Parathyroid adenoma (tissue), 2 donors: ENCODE data around the gene GRIA1.

ENCODE experiments used
- H2AFZ ChIP-seq: fragments of 300-600 bp; sonication (generic); one replicate; pipeline ENCODE4 v1.7.0; 2017; ENCODE audit warnings: antibody characterized with exemption, mild to moderate bottlenecking
- H3K27ac ChIP-seq: fragments of 300-600 bp; sonication (generic); one replicate; pipeline ENCODE4 v1.7.0; 2017
- H3K27me3 ChIP-seq: fragments of 300-600 bp; sonication (generic); one replicate; pipeline ENCODE4 v1.7.0; 2017; ENCODE audit warnings: low read length; ENCODE audit not compliant: control insufficient read depth, insufficient read depth
- H3K36me3 ChIP-seq: fragments of 300-600 bp; sonication (generic); one replicate; pipeline ENCODE4 v1.7.0; 2017; ENCODE audit warnings: low read length; ENCODE audit not compliant: control insufficient read depth, insufficient read depth
- H3K4me1 ChIP-seq: fragments of 300-600 bp; sonication (generic); one replicate; pipeline ENCODE4 v1.7.0; 2017; ENCODE audit warnings: control low read depth
- H3K4me2 ChIP-seq: fragments of 300-600 bp; sonication (generic); one replicate; pipeline ENCODE4 v1.7.0; 2017; ENCODE audit warnings: low read length
- H3K4me3 ChIP-seq: fragments of 300-600 bp; sonication (generic); one replicate; pipeline ENCODE4 v1.7.0; 2017; ENCODE audit warnings: low read depth, low read length
- H3K79me2 ChIP-seq: fragments of 300-600 bp; sonication (generic); one replicate; pipeline ENCODE4 v1.7.0; 2017; ENCODE audit warnings: control low read depth
- H3K9ac ChIP-seq: fragments of 300-600 bp; sonication (generic); one replicate; pipeline ENCODE4 v1.7.0; 2017; ENCODE audit warnings: mild to moderate bottlenecking
- H3K9me3 ChIP-seq: fragments of 300-600 bp; sonication (generic); one replicate; pipeline ENCODE4 v1.7.0; 2017; ENCODE audit warnings: low read length; ENCODE audit not compliant: control insufficient read depth
- TF ChIP-seq, protein P1 (sequence below): fragments of 300-600 bp; sonication (generic); IDR thresholded peaks from one replicate; pipeline ENCODE4 v1.7.0; 2017; ENCODE audit warnings: antibody characterized with exemption, mild to moderate bottlenecking
- donor health status: primary hyperparathyroidism.

GRIA1 gene

DNA sequence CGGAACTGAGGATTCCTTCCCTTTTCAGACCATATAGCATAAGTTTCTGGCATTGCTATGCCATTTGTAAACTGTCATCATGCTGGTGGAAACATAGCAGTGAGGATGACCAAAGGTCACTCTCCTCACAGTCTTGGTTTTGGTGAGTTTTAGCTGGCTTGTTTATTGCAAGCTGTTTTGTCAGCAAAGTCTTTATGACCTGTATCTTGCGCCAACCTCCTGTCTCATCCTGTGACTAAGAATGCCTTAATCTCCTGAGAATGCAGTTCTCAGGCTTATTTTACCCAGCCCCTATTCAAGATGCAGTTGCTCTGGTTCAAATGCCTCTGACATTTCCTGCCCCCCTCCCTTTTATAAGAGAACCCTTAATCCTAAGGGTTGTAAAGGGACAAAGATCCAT is 26.7 kb upstream of the GRIA1 start:
- Histone ChIP-seq H3K27ac (no peak overlapping the region), H3K27me3 (no peaks in the 10 kb centered on the region), H3K4me2 (no peak overlapping the region), H3K9me3 (no peaks in the 10 kb centered on the region), H3K9ac (no peak overlapping the region), H3K4me1 (no peaks in the 10 kb centered on the region), H3K4me3 (no peak overlapping the region), H3K79me2 (no peaks in the 10 kb centered on the region), H3K36me3 (no peaks in the 10 kb centered on the region), H2AFZ (no peak overlapping the region)
- TF ChIP-seq, protein P1, sequence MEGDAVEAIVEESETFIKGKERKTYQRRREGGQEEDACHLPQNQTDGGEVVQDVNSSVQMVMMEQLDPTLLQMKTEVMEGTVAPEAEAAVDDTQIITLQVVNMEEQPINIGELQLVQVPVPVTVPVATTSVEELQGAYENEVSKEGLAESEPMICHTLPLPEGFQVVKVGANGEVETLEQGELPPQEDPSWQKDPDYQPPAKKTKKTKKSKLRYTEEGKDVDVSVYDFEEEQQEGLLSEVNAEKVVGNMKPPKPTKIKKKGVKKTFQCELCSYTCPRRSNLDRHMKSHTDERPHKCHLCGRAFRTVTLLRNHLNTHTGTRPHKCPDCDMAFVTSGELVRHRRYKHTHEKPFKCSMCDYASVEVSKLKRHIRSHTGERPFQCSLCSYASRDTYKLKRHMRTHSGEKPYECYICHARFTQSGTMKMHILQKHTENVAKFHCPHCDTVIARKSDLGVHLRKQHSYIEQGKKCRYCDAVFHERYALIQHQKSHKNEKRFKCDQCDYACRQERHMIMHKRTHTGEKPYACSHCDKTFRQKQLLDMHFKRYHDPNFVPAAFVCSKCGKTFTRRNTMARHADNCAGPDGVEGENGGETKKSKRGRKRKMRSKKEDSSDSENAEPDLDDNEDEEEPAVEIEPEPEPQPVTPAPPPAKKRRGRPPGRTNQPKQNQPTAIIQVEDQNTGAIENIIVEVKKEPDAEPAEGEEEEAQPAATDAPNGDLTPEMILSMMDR: no peak

DNA sequence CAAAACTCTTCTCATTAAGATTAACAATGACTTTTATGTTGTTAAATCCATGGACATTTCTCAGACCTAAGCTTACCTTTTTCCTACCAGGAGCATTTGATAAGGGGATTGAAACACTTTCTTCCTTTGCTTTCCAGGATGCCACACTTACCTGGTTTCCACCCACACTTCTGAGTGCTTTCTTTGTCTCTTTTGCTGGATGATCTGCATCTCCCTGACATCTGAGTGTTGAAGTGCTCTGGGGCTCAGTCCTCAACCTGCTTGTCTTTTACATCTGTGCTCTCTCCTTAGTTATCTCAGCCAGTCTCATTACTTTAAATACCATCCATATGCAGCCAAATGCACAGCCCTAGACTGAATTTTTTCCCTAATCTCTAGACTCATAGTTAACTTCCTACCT is 22.9 kb upstream of the GRIA1 start:
- TF ChIP-seq, protein P1: no peak
- H3K79me2 ChIP-seq: no peaks in the 10 kb centered on the region
- H2AFZ ChIP-seq: no peak overlapping the region
- H3K27me3 ChIP-seq: no peaks in the 10 kb centered on the region
- no peak overlapping the region for H3K27ac ChIP-seq
- H3K9ac ChIP-seq: no peak overlapping the region
- H3K4me2 ChIP-seq: no peak overlapping the region
- no peak overlapping the region for H3K4me3 ChIP-seq
- no peaks in the 10 kb centered on the region for H3K9me3 ChIP-seq
- no peaks in the 10 kb centered on the region for H3K36me3 ChIP-seq
- H3K4me1 ChIP-seq: no peaks in the 10 kb centered on the region

DNA sequence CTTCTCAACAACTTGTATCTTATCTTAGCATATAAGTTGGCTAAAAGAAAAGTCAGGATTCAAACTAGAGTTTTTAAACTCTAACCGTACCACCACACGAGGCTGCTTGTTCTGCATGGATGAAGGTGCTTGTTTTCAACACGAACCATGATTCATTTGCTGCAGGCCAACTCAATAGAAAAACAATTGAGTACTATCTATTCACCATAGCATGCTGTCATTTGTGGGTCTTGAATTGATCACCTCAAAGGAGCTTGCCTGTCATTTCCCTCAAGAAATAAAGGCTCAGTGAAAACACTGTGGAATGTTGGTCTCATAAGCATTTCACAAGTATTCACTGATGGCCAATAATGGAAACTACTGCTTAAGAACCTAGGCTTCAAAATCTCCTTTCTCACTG is 21.0 kb upstream of the GRIA1 start:
- no peak overlapping the region for H3K4me2 ChIP-seq
- H3K36me3 ChIP-seq: no peaks in the 10 kb centered on the region
- no peaks in the 10 kb centered on the region for H3K79me2 ChIP-seq
- no peaks in the 10 kb centered on the region for H3K9me3 ChIP-seq
- no peaks in the 10 kb centered on the region for H3K27me3 ChIP-seq
- no peak overlapping the region for H3K27ac ChIP-seq
- TF ChIP-seq, protein P1: no peak
- no peak overlapping the region for H3K9ac ChIP-seq
- no peak overlapping the region for H2AFZ ChIP-seq
- H3K4me1 ChIP-seq: no peaks in the 10 kb centered on the region
- no peak overlapping the region for H3K4me3 ChIP-seq

GRCh38 chr5:153470736-153471135 is 19.7 kb upstream of the GRIA1 start:
- no peak overlapping the region for H3K27ac ChIP-seq
- H3K79me2 ChIP-seq: no peaks in the 10 kb centered on the region

GRCh38 chr5:153476767-153477166 is 13.7 kb upstream of the GRIA1 start:
- no peak overlapping the region for H3K27ac ChIP-seq
- H3K27me3 ChIP-seq: no peaks in the 10 kb centered on the region
- H3K79me2 ChIP-seq: no peaks in the 10 kb centered on the region
- no peak overlapping the region for H3K4me3 ChIP-seq
- no peak overlapping the region for H3K9ac ChIP-seq
- no peaks in the 10 kb centered on the region for H3K36me3 ChIP-seq
- no peaks in the 10 kb centered on the region for H3K4me1 ChIP-seq
- TF ChIP-seq, protein P1: no peak
- H3K9me3 ChIP-seq: no peaks in the 10 kb centered on the region
- H3K4me2 ChIP-seq: no peak overlapping the region
- no peak overlapping the region for H2AFZ ChIP-seq

More at GRCh38 chr5:153470736-153471135, 19.7 kb upstream of the GRIA1 start:
- Histone ChIP-seq H3K9me3 (no peaks in the 10 kb centered on the region), H3K4me2 (no peak overlapping the region), H2AFZ (no peak overlapping the region), H3K9ac (no peak overlapping the region), H3K4me3 (no peak overlapping the region), H3K4me1 (no peaks in the 10 kb centered on the region), H3K27me3 (no peaks in the 10 kb centered on the region), H3K36me3 (no peaks in the 10 kb centered on the region)
- TF ChIP-seq, protein P1: no peak
